OCI-LY7 (cell line): ENCODE results near the gene PCDHGA5.
A peak's percentile ranks its signal among the peaks of the same experiment; 100 is the strongest.

Experiments
- CTCF ChIP-seq: fragments of 200-600 bp; sonication (generic); conservative IDR thresholded peaks from 2 replicates; pipeline ENCODE4 v1.5.1; 2014; ENCODE audit warnings: mild to moderate bottlenecking, antibody characterized with exemption, low read length, moderate library complexity, mixed read lengths
- EZH2phosphoT487 ChIP-seq: fragments of 200-600 bp; sonication (generic); IDR thresholded peaks from 2 replicates; pipeline ENCODE4 v1.6.1; 2018; ENCODE audit warnings: low read depth, borderline replicate concordance, mild to moderate bottlenecking, mixed run types, antibody characterized with exemption, low read length, moderate library complexity, mixed read lengths

DNA sequence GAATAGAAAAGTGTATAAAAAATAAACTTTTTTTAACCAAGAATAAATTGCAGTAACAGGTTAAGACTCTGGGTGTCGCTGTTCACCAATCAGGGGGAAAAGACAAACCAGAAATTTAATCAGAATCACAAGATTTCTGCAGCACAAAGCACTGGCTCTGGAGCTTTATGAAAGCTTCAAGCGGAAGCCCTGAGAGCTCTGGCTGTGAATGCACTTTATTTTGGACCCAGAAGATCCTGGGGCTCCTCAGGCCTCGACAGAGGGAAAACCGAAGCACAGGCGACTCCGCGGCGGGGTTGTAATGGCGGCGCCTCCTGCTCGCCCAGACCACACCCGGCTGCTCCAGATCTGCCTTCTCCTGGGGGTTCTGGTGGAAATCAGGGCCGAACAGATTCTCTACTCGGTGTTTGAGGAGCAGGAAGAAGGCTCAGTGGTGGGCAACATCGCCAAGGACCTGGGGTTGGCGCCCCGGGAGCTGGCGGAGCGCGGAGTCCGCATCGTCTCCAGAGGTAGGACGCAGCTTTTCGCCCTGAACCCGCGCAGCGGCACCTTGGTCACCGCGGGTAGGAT is 9.0 kb upstream of the PCDHGA5 start, which contains the start of gene PCDHGA4:
- peak; percentile 98 for TF ChIP-seq CTCF
- no peak for TF ChIP-seq EZH2phosphoT487
